Neural cell (in vitro differentiated cells): Measurements from ENCODE around the gene ANGPTL7.

Experiments
- CTCF ChIP-seq: fragments of 450-650 bp; IDR thresholded peaks from 2 replicates; pipeline ENCODE4 v1.5.1; 2014; ENCODE audit warnings: antibody characterized with exemption, mild to moderate bottlenecking, moderate library complexity; ENCODE audit not compliant: poor library complexity, severe bottlenecking
- MXI1 ChIP-seq: fragments of 450-650 bp; conservative IDR thresholded peaks from 2 replicates; pipeline ENCODE4 v1.6.1; 2014; ENCODE audit warnings: antibody characterized with exemption, mild to moderate bottlenecking; ENCODE audit not compliant: poor library complexity, severe bottlenecking
- SMC3 ChIP-seq: fragments of 450-650 bp; conservative IDR thresholded peaks from 2 replicates; pipeline ENCODE4 v1.6.1; 2014; ENCODE audit warnings: antibody characterized with exemption, mild to moderate bottlenecking, moderate library complexity; ENCODE audit not compliant: poor library complexity
- TF ChIP-seq, protein P1 (sequence below): IDR thresholded peaks from 2 replicates; pipeline ENCODE4 v1.6.1; 2012; ENCODE audit warnings: borderline replicate concordance

DNA sequence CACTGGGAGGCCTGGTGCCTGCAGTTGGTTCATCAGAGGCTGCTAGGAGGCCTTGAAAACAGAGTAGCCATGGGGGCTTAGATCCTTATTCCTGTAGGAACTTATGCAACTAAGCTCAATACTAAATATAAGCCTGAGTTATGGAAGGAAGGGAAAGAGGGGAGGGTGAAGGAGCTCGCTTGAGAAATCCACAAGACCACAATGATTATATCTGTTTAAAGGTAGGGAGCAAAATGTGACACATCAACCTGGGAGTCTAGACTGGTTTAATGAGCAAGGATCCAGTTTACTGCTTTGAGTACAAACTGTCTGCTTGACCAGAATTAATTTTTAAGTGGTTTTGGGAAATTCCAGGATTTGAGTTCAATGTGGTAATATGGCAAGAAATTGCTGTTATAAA is 20.4 kb upstream of the ANGPTL7 start:
- TF ChIP-seq, protein P1, sequence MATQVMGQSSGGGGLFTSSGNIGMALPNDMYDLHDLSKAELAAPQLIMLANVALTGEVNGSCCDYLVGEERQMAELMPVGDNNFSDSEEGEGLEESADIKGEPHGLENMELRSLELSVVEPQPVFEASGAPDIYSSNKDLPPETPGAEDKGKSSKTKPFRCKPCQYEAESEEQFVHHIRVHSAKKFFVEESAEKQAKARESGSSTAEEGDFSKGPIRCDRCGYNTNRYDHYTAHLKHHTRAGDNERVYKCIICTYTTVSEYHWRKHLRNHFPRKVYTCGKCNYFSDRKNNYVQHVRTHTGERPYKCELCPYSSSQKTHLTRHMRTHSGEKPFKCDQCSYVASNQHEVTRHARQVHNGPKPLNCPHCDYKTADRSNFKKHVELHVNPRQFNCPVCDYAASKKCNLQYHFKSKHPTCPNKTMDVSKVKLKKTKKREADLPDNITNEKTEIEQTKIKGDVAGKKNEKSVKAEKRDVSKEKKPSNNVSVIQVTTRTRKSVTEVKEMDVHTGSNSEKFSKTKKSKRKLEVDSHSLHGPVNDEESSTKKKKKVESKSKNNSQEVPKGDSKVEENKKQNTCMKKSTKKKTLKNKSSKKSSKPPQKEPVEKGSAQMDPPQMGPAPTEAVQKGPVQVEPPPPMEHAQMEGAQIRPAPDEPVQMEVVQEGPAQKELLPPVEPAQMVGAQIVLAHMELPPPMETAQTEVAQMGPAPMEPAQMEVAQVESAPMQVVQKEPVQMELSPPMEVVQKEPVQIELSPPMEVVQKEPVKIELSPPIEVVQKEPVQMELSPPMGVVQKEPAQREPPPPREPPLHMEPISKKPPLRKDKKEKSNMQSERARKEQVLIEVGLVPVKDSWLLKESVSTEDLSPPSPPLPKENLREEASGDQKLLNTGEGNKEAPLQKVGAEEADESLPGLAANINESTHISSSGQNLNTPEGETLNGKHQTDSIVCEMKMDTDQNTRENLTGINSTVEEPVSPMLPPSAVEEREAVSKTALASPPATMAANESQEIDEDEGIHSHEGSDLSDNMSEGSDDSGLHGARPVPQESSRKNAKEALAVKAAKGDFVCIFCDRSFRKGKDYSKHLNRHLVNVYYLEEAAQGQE, result no peak
- TF ChIP-seq MXI1 (no peak), CTCF (no peak), SMC3 (no peak)
